PFSK-1 (cell line): ENCODE measurements around the gene BCR.

Experiments used
- POLR2AphosphoS5 ChIP-seq: IDR thresholded peaks from 2 replicates; pipeline ENCODE4 v1.6.1; 2012; ENCODE audit warnings: low read depth, mild to moderate bottlenecking, control low read depth, low read length, moderate library complexity
- SIN3A ChIP-seq: IDR thresholded peaks from 2 replicates; pipeline ENCODE4 v1.6.1; 2012; ENCODE audit warnings: mild to moderate bottlenecking, low read length, moderate library complexity, borderline replicate concordance; ENCODE audit not compliant: insufficient read depth

DNA sequence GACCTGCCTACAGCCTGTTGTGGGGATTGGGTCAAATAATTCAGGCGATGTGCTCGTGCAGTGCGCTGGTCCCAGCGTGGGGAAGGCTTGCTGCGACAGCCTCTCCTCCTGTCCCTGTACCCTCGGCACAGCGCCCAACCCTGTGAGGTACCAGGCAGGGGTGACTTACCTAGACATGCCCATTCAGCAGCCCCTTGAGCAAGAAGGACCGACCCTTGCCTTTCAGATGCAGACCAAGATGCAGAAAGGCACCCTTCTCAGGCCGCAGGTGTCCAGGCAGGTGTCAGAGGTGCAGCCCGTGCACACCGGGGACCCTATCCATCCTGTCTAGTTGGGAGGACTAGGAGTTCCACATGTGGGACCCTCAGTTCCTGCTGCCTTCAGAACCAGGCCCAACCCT is 102.7 kb downstream of the BCR start:
- no peak for TF ChIP-seq POLR2AphosphoS5
- no peak for TF ChIP-seq SIN3A
